ENCODE data around the gene RSRC2.
A peak's percentile ranks its signal among the peaks of the same experiment; 100 is the strongest.
"Not testable (repeated sequence)": the region's sequence is repeated elsewhere in the genome, so short reads cannot be mapped to it uniquely, and the experiment has no call there.

The RSRC2 gene

GRCh38 chr12:122517877-122518276 lies 8.9 kb downstream of the RSRC2 start:
- DNase-seq, result no peak

- DNase-seq, result no peak
Observed at GRCh38 chr12:122516544-122517361, 10.0 kb downstream of the RSRC2 start.

- no peak for DNase-seq
Observed at GRCh38 chr12:122515275-122515674, 11.5 kb downstream of the RSRC2 start.

DNA sequence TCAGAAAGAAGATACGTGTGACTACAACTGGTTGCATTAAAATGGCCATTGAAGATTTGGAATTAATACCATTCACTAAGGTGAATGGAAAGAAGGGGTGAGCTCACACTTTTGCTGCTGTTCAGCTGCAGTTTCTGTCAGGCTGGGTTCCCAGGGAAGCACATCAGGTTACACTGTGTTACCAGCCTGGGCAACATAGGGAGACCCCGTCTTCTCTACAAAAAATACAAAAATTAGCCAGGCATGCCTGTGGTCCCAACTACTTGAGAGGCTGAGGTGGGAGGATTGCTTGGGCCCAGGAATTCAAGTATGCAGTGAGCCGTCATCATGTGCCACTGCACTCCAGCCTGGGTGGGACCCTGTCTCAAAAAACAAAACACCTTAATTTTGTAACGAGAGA lies 13.1 kb downstream of the RSRC2 start:
- no peak for DNase-seq

DNA sequence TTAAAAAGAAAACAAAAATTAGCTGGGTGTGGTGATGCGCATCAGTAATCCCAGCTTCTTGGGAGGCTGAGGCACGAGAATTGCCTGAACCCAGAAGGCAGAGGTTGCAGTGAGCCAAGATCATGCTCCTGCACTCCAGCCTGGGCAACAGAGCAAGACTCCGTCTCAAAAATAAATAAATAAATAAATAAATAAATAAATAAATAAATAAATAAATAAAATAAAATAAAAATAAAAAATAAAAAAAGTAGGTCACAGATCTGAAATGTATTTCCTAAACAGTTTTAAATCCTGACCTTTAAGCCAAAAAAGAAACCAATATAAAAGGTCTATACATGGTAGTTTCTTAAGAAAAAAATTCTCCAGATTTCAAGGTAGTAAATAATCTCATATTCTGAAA lies 13.7 kb downstream of the RSRC2 start:
- DNase-seq, result not testable (repeated sequence)

GRCh38 chr12:122508163-122508562 lies 18.6 kb downstream of the RSRC2 start:
- no peak for DNase-seq

- no peak for DNase-seq
Observed at GRCh38 chr12:122506393-122506938, 20.3 kb downstream of the RSRC2 start.

- DNase-seq, result no peak
Observed at GRCh38 chr12:122505419-122506051, 21.2 kb downstream of the RSRC2 start.

DNA sequence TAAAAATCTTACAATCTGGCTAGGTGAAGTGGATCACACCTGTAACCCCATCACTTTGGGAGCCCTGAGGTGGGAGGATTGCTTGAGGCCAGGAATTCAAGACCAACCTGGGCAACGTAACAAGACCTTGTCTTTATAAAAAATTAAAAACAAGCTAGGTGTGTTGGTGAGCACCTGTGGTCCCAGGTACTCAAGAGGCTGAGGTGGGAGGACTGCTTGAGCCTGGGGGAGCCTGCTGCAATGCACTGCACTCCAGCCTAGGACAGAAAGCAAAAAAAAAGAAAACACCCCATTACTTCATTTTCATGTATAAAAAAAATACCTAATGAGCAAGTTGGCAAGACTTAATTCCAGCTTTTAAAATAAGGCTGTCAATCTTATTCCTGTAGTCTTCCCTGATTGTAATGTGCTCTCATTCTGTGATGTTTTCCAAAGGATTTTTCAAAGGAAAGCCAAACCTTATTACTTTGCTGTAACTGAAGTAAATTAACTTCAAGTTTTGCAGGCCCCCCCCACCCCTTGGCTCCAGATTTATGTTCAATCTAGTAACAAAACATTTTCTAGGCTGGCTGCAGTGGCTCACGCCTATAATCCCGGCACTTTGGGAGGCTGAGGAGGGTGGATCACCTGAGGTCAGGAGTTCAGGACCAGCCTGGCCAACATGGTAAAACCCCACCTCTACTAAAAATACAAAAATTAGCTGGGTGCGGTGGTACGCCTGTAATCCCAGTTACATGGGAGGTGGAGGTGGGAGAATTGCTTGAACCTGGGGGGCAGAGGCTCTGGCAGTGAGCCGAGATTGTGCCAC lies 22.7 kb downstream of the RSRC2 start:
- no peak for DNase-seq

DNA sequence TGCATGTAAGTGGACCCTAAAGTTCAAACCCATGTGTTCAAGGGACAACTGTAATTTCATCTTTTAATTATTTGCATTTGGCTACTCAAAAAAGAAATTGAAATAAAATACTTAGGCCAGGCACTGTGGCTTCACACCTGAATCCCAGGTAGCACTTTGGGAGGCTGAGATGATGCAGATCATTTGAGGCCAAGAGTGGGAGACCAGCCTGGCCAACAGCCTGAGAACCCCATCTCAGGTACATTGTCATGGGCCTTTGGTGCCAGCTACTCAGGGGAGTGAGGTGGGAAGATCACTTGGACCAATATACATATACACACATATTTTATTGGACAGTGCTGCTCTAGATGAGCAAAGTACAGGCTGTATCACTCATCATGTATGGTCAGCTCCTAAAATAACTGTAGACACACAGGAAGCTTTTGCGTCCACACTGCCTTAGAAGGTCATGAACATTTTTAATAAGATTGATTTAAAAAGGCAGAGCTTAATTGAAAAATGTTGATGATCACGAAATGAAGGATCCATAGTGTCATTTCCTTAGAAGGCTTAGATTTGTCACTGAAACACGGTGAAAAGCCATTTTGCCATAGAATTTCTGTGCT lies 23.5 kb downstream of the RSRC2 start:
- DNase-seq, result no peak

GRCh38 chr12:122501489-122501989 lies 25.2 kb downstream of the RSRC2 start:
- no peak for DNase-seq

DNA sequence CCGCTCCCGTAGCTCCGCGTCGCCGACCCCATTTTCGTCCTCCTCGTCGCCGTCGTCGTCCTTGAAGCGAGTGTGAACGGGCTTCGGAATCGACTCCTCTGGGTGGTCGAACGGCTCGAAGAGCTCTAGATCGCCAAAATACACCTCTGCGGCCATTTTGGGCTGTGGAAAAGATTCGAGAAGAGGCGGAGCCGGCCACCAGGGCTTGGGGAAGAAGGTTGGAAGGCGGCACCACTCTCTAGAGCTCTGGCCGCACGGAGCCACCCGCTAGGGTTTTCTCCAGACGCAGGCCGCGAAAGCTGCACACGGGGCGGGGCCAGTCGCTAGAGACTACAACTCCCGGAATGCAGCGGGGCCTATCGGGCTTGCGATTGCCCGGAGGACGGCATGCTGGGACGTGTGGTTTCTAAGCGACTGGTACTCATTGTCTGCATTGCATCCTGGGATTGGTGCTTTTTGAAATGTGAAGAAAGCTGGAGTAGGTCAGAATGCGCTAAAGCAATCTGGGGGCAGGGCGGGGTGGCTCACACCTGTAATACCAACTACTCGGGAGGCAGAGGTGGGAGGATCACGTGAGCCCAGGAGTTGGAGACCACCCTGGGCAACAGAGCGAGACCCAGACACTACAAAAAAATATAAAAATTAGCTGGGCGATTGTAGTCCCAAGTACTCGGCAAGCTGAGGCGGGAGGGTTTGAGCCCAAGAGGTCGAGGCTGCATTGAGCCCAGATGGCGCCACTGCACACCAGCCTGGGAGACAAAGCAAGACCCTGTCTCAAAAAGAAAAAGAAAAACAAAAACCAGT lies 25.8 kb downstream of the RSRC2 start, which contains the start of gene ZCCHC8:
TSS of gene ZCCHC8 (minus strand) at position 248 of the 804 bp plus-strand sequence. CDS start at position 156, 92 bp downstream.
- peak; percentile 93 for DNase-seq

DNA sequence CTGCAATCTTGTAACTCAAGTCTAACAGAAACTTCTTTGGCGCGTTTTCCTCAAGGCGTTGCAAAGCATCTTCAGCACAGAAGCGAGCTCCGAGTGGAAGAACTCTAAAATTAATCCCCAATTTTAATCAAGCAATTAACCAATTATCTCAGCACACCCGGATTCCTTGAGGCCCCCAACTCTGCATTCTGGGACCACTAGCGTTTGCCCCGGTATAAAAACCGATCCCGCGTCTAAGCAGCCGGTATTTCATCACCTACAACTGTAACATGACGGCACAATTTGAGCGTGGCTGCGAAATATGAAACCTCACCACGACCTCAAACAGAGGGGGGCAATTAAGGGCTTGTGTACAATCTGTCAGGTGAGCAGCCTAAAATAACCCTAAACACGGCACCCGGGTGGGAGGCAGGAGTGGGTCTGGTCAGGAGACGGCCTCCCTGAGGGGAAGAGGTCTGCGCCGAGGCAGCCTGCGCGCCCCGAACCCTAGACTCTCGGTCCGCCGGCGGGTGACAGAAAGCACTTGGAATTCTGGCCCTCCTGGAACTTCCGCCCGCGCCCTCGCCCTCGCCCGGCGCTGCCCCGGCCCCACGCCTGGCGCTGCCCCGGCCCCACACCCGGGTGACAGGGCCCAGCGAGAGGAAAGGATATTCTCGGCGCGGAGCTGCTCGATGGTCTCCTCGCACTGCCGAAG lies 26.6 kb downstream of the RSRC2 start:
- peak; percentile 14 for DNase-seq

DNA sequence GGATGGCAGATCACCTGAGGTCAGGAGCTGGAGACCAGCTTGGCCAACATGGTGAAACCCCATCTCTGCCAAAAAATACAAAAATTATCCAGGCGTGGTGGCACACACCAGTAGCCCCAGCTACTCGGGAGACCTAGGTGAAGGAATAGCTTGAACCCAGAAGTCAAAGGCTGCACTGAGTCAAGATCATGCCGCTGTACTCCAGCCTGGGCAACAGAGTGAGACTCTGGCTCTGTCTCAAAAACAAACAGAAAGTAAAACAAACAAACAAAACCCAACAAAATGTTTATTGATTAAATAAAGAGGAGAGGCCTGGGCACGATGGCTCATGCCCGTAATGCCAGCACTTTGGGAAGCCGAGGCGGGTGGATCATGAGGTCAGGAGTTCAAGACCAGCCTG lies 31.5 kb downstream of the RSRC2 start:
- DNase-seq, result no peak

DNA sequence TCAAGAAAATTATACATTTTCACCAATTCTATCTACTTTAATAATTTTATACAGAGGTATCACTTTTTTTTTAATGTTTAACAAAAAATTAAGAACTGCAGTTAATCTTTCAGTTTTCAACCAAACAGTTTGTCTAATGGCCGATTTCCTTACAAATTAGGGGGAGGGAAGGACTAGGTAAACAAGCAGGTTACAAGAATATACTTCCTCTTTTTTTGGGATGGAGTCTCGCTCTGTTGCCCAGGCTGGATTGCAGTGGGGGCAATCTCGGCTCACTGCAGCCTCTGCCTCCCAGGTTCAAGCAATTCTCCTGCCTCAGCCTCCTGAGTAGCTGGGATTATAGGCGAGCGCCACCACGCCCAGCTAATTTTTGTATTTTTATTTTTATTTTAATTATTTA lies 33.5 kb downstream of the RSRC2 start:
- DNase-seq, result not testable (repeated sequence)

- no peak for DNase-seq
Observed at GRCh38 chr12:122491991-122492390, 34.7 kb downstream of the RSRC2 start.

DNA sequence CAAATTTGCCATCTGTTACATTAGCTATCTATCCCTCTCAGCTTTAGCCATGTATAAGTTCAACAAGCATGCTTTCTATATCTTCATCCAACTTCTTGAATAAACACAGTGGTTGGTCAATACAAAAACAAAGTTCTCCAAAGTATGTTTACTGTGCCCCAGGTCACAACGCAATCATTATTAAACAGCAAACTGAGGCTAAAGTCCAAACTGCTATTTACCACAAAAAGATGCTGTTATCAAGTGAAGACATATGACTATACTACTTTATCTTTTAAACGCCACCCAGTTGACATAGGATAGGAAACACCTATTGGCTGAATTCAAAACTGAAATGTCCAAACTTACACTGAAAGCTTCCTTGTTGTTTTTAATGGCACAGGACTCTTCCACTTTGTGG lies 37.7 kb downstream of the RSRC2 start:
- no peak for DNase-seq

DNA sequence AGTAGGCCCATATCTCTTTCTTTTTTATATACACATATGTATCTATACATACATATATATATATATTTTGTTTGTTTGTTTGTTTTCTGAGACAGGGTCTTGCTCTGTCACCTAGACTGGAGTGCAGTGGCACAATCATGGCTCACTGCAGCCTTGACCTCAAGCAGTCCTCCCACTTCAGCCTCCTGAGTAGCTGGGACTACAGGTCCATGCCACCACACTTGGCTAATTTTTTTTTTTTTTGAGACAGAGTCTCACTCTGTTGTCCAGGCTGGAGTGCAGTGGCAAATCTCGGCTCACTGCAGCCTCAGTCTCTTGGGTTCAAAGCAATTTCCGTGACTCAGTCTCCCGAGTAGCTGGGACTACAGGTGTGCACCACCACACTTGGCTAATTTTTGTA lies 38.9 kb downstream of the RSRC2 start:
- not testable (repeated sequence) for DNase-seq

- DNase-seq, result no peak
Observed at GRCh38 chr12:122486805-122487426, 39.8 kb downstream of the RSRC2 start.

DNA sequence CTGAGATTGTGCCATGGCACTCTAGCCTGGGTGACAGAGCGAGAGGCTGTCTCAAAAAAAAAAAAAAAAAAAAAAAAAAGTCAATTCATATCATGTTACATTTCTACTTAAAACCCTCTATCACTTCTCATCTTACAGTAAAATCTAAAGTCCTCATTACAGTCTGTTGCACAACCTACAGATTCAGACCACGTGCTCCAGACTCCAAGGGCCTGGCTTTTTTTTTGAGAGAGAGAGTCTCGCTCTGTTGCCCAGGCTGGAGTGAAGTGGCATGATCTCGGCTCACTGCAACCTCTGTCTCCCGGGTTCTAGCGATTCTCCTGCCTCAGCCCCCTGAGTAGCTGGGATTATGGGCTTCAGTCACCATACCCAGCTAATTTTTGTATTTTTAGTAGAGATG lies 40.4 kb downstream of the RSRC2 start:
- not testable (repeated sequence) for DNase-seq

Measured in T-helper 9 cell (primary cell).